ENCODE results near the gene DMAC2.

- TF ChIP-seq CREB1 (CRISPR knock-in tag; IDR thresholded peaks at IDR 0.05) (no peak), ATF2 (CRISPR knock-in tag; IDR thresholded peaks at IDR 0.05; ENCODE audit: borderline replicate concordance, low read depth) (no peak), CTCF (IDR thresholded peaks at IDR 0.05) (no peak), CBFB (CRISPR knock-in tag; IDR thresholded peaks at IDR 0.05; ENCODE audit: low read depth) (no peak), IRF1 (CRISPR knock-in tag; IDR thresholded peaks at IDR 0.05) (no peak), ZNF232 (CRISPR knock-in tag; IDR thresholded peaks at IDR 0.05) (no peak), NR1H2 (CRISPR knock-in tag; IDR thresholded peaks at IDR 0.05) (no peak), ZNF121 (CRISPR knock-in tag; IDR thresholded peaks at IDR 0.05) (no peak), NFYB (CRISPR knock-in tag; conservative IDR thresholded peaks at IDR 0.05; ENCODE audit: low read depth) (no peak), GRHL2 (CRISPR knock-in tag; IDR thresholded peaks at IDR 0.05; ENCODE audit: insufficient replicate concordance, severe bottlenecking) (no peak), FOXJ3 (CRISPR knock-in tag; IDR thresholded peaks at IDR 0.05; ENCODE audit: borderline replicate concordance) (no peak), FOXK1 (CRISPR knock-in tag; IDR thresholded peaks at IDR 0.05) (no peak)
Measured at GRCh38 chr19:41391618-41392017, 48.1 kb downstream of the DMAC2 start.
